Measurements from ENCODE around the gene SAMMSON.

- TF ChIP-seq, protein P1, sequence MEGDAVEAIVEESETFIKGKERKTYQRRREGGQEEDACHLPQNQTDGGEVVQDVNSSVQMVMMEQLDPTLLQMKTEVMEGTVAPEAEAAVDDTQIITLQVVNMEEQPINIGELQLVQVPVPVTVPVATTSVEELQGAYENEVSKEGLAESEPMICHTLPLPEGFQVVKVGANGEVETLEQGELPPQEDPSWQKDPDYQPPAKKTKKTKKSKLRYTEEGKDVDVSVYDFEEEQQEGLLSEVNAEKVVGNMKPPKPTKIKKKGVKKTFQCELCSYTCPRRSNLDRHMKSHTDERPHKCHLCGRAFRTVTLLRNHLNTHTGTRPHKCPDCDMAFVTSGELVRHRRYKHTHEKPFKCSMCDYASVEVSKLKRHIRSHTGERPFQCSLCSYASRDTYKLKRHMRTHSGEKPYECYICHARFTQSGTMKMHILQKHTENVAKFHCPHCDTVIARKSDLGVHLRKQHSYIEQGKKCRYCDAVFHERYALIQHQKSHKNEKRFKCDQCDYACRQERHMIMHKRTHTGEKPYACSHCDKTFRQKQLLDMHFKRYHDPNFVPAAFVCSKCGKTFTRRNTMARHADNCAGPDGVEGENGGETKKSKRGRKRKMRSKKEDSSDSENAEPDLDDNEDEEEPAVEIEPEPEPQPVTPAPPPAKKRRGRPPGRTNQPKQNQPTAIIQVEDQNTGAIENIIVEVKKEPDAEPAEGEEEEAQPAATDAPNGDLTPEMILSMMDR (conservative IDR thresholded peaks at IDR 0.05) = no peak
- no peak for TF ChIP-seq EZH2 (IDR thresholded peaks at IDR 0.05; ENCODE audit: low read depth)
Observed at GRCh38 chr3:70028361-70028760, 28.8 kb downstream of the SAMMSON start.

All from PC-9 (cell line).